Activated CD4-positive, CD25-positive, alpha-beta regulatory T cell (primary cell): ENCODE results near the gene TBC1D2.
A peak's percentile ranks its signal among the peaks of the same experiment; 100 is the strongest.

Source experiments
- DNase-seq, 4 experiments: peaks; one replicate each; lab custom pipeline; 2025; lab: John Stamatoyannopoulos, UW

Gene TBC1D2

DNA sequence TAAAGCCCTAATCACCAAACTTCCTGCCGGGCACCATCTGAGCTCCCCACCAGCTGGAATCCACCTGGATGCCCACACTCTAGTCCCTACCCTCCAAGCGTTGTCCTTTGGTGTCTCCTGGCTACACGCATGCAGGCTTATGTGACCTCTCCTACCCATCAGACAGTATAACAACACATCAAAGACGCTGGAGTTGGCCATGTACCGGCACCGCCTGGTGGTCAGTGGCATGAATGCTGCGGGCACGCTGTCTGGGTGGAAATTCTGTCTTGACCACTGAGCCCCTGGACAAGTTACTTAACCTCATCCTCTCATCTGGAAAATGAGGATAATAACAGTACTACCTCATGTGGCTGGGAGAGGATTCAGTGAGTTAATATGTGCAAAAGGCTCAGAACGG, 39.6 kb downstream of the TBC1D2 start:
- no peak for DNase-seq

DNA sequence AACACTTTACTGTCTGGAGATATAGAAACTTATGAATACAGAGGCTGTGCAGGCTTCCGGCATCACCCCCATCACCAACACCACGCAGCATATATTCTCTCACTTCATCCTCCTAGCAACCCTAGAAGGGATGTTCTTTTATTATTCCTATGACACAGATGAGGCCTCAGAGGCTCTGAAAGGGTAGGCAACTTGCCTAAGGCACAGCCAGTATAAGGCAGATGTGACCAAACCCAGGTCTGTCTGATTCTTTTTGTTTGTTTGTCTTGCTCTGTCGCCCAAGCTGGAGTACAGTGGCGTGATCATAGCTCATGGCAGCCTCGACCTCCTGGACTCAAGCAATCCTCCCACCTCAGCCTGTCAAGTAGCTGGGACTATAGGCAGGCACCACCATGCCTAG, 40.2 kb downstream of the TBC1D2 start:
- DNase-seq: no peak

DNA sequence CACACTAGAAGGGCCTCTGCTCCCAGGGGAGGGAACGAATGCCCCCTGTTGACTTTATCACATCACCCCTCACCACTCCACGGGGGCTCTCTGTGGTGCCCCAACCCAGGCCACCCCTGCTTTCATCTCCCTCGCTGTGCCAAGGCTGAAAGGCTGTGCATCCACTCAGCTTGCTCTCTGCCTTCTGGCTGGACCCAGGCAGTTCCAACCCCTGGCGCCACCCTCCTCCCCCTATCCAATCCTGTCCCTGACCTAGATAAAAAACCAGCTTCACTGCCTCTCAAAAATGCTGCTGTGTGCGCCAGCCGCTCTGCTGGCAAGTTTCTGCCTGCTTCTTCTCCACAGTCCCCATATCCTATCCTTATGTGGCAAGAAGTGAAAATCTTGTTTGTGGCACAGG, 40.6 kb downstream of the TBC1D2 start:
- no peak for DNase-seq

DNA sequence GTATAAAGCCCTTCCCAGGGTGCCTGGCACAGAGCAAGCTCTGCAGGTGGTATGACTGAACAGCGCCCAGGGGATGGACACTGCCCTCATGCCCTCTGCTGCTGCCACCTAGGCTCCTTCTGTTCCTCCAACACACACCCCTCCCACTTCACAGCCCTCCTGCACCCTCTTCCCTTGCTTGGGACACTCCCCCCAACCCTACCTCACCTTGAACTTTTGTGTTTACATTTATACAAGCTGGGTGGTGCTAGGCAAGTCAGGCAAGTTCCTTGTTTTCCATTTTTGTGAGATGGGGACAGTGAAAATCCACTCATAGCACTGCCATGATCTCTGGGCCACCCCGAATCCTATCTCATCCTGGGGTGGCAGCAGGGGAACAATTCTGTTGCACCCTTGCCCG, 44.2 kb downstream of the TBC1D2 start:
- no peak for DNase-seq

DNA sequence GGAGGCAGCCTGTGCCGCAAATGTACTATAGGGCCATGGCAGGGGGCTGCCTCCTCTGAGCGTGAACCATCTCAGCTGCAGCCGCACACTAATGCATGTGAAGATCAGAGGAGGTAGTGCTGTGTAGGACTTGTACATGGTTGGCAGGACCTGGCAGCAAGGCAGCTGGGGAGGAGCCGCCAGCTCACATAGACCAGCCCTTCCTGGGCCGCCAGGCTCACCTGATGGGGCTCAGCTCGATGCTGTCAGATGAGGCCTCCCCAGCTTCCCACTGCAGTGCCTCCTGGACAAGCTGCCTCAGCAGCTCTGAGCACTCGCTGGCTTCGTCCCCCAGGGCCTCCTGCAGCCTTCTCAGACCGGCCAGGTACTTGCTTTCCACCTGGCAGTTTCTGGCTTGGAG, 45.0 kb downstream of the TBC1D2 start:
- no peak for DNase-seq

DNA sequence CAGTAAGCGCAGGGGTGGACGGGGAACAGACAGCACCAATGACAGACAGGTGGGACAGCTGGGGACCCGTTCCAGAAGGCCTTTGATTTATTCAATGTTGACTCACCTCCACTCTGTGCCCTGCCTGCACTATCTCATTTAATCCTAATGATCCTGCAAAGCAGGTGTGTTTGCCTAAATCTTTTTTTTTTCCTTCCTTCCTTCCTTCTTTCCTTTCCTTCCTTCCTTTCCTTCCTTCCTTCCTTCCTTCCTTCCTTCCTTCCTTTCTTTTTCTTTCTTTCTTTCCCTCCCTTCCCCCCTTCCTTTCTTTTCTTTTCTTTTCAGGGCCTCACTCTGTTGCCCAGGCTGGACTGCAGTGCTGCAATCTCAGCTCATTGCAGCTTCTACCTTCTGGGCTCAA, 45.9 kb downstream of the TBC1D2 start:
- no peak for DNase-seq

DNA sequence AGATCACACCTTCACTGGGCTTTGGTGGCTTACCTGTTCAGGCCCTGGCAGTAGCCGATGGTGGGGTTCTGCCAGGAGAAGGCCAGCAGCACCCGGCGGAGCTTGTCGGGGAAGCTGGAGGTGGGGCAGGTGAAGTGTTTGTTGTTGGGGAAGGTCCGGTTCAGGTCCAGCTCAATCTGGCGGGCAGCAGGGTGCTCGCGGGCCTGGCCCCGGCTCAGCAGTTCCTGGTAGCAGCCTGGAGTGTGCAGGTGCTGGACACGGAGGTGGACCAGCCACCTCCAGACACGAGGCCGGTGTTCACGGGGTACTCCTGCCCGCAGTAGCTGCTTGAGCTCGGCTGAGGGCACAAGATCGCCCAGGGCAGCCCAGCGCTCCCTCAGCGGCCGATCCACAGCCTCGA, 46.8 kb downstream of the TBC1D2 start:
- DNase-seq: no peak

DNA sequence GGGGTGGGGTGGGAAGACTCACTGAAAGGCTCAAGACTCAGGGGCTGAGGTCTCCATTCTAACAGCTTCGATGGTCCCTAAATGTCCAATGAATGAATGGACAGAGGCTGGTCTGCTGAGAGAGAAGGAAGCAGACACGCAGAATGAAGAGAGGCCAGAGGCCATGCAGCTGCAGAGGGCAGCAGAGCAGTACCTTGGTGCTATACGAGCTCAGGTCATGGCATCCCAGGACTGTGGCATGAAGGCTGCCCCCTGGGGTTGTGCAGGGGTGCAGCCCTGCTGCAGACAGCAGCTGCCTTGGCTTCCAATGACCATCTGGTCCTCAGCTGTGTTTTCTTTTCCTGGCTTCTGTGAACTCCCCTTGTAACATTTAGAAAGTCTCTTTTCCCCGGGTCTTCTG, 47.8 kb downstream of the TBC1D2 start:
- no peak for DNase-seq

DNA sequence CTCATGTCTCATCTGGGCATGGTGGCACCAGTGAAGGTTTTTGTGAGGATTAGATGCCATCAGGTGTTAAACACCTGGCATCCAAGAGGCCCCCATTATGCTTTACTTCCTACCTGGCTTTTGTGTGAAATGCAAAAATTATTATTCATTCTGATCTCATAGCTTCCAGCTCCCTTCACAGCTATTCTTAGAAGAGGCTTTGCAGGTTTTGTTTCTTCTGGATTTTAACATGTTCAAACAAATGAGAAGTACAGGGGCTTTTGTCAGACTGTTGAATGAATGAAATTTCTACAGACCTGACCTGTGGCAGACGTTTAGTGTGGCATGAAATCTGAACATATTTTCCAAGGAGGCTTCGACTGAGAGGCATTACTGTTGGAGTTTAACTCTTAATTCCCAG, 48.7 kb downstream of the TBC1D2 start:
- no peak for DNase-seq

DNA sequence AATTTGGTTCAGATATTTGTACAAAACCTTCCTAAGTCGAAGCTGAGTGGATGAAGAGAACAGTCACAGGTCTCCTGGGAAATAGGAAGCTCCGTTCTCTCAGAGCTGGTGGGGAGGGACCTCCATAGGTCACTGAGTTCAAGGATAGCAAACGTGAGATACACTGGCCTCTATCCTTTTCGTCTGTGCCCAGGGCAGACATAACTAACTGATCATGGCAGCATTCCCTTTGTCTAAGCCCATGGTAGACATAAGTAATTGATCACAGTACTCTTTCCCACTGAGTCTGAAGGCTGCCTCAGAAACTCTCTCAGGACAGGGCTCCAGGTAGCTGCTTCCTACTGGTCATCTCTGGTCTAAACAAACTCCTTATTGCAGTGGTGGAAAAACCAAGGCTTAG, 50.8 kb downstream of the TBC1D2 start:
- no peak for DNase-seq

DNA sequence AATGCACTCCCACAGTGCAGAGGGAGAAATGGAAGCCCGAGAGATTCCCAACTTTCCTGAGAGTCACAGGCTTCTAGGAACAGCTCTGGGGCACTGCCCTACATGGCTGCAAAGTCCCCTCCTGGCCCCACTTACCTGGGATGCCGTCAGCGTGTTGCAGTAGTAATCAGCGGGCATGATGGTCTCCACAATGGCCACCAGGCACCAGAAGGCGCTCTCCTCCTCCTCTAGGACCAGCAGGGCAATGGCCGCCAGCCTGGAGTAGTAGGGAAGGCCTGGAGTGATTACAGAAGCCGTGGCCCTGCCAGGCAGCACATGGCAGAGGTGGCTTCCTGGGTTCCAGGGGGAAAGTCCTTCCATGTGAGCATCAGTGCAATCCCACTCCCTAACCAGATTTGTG, 52.3 kb downstream of the TBC1D2 start:
- no peak for DNase-seq

DNA sequence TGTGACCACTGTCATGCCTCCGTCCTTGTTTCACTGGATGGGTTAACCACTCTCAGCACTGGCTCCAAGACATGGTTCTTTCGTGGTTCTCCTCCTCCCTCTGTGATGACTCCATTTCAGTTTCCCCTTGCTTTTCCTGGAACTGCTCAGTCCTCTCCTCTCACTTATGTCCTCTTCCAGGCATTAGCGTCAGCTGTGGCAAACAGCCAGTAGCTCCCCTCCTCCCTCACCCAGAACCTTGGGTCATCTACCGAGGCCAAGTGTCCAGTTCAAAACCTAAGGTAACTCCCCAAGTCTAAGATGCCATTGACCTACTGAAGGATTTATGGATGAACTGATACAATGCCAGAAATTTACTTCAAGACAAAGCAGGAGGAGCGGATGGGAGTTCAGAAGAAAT, 53.2 kb downstream of the TBC1D2 start:
- no peak for DNase-seq

DNA sequence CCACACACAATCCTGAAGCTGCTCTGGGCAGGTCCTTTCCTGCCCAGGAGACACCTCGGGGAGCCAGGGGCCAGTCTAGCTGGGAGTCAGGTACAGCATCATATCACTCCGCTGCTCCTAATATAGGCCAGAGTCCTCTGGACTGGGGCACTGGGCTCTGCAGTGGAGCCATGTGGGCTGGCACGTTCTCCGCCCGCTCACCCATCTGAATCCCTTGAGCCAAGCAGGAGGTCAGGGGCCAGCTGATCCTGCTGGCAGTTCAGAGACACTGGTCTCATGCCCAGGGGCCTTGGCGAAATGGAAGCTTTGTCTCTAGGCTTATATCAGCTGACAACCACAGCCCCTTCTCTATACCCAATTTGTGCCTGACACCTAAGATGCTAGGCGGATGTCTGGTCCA, 53.7 kb downstream of the TBC1D2 start:
- no peak for DNase-seq

DNA sequence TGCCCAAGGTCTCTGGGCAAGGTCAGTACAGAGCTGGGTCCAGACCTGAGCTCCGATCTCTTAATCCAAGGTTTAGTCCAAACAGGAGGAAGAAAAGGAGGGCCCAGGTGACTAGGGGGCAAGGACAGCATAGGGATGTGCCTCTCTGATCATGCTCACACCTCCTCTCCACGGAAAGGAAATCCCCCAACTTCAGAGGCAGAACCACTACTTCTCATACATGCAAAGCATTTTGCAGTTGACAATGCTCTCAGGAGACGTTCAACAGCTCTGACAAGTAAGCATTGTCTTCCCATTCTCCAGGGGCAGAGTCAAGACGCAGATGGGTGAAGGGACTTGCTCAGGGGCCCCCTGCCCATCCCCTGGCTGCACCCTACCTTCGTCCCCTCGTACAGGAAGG, 54.3 kb downstream of the TBC1D2 start:
- DNase-seq: no peak

DNA sequence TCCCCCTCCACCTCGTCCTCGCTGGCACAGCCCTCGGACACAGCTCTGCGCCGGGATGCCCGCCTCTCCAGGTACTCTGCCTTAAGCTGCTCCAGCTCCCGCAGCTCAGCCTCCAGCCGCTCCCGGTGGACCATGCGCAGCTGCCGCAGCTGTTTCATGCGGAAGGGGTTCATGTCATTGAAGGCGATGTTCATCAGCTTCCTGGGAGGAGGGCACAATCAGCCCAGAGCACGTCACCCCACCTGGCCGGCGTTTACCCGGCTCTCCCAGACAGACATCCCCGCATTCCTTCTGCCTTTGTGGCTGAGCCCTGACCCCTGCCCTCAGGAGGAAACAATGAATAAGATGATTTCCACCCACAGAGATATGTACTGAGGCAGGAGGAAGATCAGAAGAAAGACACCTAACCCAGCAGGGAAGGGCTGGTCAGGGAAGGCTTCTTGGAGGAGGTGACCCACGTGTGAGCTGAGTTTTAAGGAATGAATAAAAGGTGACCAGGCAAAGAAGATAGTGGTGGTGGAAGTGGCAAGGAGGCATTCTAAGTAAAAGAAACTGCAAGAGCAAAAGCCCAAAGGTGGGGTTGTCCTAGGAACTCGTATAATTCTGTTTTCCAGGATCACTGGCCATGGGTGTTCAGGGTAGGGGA, 55.9 kb downstream of the TBC1D2 start:
- DNase-seq: no peak

DNA sequence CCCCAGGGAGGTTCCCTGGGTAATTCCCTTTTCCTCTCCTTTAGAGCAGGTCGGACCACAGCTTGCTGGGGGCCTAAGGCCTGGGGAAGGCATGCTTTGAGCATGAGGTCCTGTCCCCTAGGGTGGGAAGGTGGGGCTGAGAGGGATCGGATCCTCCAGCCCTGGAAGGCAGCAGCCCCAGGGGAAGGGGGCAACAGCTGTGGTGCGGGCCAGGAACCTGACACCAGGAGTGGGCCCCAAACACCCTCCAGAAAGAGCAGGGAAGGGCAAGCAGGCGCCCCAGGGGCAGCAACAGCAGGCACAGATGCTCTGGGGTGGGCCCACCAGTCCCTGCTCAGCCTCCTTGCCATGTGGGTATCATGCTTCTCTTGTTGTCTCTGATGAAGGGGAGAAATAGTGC, 59.8 kb downstream of the TBC1D2 start:
- DNase-seq: no peak

DNA sequence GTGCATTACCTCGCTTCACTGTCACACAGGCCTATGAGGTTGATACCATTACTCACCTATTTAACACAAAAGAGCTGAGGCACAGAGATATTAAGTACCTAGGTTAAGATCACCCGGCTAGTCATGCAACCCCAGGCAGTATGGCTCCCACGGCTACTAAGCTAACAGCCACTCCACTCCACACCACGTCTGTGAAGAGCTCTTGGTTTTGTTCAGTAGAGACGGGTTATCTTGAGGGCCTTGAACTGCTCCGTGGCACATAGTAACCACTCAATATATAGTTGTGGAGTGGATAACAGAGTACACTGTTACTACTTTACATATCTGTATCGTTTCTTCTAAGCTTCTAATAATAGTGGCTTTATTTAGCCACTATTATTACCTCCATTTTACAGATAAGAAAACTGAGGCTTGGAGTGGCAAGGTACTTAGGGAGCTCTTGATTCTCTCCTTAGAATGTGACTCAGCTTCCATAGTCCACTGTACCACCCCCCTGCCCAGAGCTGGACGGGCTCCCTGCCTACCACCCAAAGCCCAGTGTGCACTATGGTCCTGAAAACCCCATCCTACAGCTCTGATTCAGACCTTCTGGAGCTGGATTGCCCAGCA, 62.0 kb downstream of the TBC1D2 start:
- DNase-seq: no peak

DNA sequence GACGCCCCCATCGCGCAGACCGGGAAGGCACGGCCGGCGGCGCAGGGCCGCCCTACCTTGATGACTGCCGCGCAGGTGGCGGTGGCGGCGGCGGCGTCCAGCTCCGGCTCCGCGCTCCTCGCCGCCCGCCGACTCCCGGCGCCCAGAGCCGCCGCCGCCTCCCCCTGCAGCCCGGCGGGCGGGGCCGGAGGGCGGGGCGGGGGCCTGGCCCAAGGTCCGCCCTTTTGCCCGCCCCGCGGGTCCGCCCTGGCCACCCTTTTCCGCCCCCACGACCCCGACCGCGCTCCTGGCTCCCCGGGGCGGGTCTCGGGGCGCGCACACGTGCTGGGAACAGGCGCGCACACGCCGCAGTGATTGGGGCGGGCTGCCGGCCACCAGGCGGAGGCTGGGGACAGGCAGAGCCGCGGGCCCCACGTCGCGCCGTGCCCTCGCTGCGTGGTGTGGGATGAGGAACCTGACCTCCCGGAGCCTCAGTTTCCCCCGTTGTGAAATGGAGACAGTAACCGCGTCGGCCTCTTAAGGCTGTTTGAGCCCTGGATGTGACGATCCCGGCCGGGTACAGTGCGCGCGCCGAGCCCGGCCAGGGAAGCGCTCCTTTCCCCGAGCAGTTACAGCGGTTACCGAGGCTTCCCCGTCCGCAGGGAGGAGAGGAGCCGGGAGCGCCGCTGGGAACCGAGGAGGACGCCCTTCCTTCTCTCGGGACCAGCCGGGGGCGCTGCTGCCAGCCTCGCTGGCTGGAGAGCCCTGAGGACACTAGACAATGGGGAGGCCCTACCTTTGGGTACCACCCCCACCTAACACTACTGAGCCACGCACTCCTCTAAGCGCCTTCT, 62.7 kb downstream of the TBC1D2 start, which contains the start of gene CORO2A:
Gene CORO2A (minus strand): TSS at position 135 of the 833 bp plus-strand sequence. CDS start 34,977 bp downstream, outside the sequence.
- DNase-seq: peak; percentile 35 to 48 (median 40)

DNA sequence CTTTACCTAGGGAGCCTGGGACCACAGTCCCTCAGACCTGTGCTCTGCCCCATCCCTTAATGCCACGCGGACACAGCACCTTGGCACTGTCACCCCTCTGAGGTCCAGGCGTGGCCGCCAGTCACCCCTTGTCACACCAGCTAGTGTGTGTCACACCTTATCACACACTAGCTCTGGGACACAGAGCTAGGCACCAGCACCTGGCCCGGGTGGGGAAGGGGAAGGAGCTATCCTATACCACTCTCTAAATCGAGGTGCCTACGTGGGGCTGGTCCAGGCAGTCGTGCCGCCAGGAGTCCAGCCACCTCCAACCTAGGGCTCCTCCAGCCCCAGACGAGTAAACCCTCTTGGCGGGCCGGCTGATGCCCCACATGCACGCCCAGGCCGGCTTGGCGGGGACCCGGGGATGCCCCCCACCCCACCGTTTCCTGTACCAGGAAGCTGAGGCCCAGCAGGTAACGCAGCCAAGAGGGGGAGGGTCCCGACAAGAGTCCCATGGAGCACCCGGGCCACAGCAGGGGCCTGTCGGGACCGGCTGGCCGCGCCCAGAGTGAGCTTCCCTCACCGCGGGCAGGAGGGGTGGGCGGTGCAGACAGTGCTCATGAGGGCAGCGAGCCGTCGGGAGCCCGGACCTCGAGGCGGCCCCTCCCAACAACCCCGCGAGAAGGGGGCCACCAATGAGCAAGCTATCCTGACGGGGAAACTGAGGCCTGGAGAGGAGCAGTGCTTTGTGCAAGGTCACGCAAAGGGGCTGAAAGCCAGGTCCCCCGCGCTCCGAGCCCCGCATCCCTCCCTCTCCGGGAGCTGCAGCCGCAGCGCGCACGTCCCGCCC, 63.6 kb downstream of the TBC1D2 start:
- peak in 2 of 4 experiments; percentile 6 to 28 for DNase-seq

DNA sequence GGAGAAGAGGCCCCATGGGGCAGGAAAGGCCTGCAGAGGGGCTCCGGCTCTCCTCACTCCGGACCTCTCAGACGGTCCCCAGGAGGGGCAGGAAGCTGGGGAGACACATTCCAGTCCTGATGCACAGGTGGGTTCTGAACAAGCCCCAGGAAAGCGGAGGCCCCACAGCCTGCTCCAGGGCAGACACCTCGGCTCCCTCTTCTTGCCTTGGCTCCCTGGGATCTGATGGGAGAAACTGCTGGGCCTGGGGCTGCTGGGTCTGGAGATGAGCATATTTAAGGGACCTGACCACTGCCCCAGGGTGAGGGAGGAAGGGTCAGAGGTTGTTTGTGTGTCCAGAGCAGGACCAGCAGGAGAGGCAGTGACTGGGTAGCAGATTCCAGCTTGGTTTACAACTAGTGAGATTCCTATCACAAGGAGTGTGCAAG, 64.3 kb downstream of the TBC1D2 start:
- DNase-seq: no peak

DNA sequence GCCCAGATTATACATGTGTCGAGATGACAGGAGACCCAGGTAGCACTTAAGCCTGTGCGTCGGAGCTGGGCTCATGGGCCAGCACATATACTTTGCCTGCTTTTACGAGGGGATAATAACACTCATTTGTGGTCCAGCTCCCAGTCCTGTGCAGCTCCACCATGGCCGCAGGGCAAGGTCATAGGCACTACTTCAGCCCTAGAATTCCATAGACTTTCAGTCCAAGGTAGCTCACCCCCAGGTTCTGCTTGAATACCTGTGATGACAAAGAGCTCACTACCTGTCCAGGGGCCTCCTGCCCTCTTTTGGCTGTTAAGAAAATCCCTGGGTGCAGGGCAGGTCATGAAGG, 64.7 kb downstream of the TBC1D2 start:
- DNase-seq: no peak

DNA sequence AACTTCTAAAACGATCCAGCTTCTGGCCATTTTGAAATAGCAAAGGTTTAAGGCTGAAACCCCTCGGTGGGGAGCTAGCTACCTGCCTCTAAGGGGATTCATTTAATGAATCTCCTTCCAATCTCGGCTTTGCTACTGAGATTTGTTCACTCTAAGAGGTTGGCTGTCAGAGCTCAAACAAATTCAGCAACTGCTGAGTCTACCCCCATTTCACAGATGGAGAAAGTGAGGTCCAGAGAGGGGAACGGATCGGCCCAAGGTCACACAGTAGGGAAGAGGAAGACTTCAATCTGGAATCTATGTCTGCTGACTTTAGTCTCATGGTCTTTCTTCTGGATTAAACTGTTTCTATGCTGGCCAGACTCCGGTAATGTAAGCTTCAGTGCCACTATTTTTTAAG, 66.0 kb downstream of the TBC1D2 start:
- no peak for DNase-seq
